Type B pancreatic cell (in vitro differentiated cells): ENCODE results near the gene TBC1D5. TPM values are rescaled to one million over a fixed set of nuclear protein-coding genes. Genes with fewer than 3 reads are reported as not detected.

Source experiments
- DNase-seq: peaks from one replicate; pipeline ENCODE4 v3.0.0; 2021; ENCODE audit warnings: mixed read lengths; ENCODE audit not compliant: unreplicated experiment; ENCODE audit errors: extremely low spot score
- H3K27ac Mint-ChIP-seq: 2 replicates; pipeline ENCODE4 v1.8.0; 2021; ENCODE audit warnings: mild to moderate bottlenecking, mixed read lengths
- H3K27me3 Mint-ChIP-seq: 2 replicates; pipeline ENCODE4 v1.8.0; 2021; ENCODE audit warnings: mixed read lengths
- H3K36me3 Mint-ChIP-seq: 2 replicates; pipeline ENCODE4 v1.8.0; 2021; ENCODE audit warnings: mixed read lengths
- H3K4me1 Mint-ChIP-seq: one replicate; pipeline ENCODE4 v1.8.0; 2021; ENCODE audit warnings: mixed read lengths; ENCODE audit not compliant: unreplicated experiment
- H3K4me3 Mint-ChIP-seq: 2 replicates; pipeline ENCODE4 v1.8.0; 2021; ENCODE audit warnings: mild to moderate bottlenecking, mixed read lengths
- H3K9me3 Mint-ChIP-seq: 2 replicates; pipeline ENCODE4 v1.8.0; 2021; ENCODE audit warnings: mixed read lengths
- total RNA-seq: library from RNA; stranded (reverse); gene quantifications from 2 replicates; pipeline ENCODE4 v1.2.1, GENCODE V29; 2021; ENCODE audit warnings: low replicate concordance
- TF ChIP-seq, protein P1 (sequence below): fragments of 200-600 bp; sonication (generic); conservative IDR thresholded peaks from 2 replicates; pipeline ENCODE4 v1.5.0; 2021; ENCODE audit warnings: antibody characterized with exemption, mild to moderate bottlenecking

Gene TBC1D5
- total RNA-seq, 1 donor from 2014 or later: 48.7 TPM

DNA sequence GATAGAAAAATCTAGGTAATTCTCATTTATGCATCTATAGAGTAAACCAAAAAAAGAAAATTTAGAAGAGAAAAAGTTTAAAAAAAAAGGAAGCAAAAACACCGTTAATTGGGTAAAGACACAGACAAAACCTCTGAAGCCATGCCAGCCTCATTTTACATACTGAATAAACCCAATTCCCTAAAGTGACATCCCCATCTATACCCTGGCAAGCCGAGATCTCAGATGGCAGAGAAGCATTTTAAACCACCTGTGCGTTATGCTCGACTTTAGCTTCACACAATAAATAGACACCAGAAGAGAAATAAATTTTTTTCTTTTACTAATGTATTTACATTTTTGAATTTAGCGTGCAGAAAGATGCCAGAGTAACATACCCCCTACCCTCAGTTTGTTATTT lies 475.6 kb downstream of the TBC1D5 start:
- no peak overlapping the region for H3K4me3 Mint-ChIP-seq
- TF ChIP-seq, protein P1, sequence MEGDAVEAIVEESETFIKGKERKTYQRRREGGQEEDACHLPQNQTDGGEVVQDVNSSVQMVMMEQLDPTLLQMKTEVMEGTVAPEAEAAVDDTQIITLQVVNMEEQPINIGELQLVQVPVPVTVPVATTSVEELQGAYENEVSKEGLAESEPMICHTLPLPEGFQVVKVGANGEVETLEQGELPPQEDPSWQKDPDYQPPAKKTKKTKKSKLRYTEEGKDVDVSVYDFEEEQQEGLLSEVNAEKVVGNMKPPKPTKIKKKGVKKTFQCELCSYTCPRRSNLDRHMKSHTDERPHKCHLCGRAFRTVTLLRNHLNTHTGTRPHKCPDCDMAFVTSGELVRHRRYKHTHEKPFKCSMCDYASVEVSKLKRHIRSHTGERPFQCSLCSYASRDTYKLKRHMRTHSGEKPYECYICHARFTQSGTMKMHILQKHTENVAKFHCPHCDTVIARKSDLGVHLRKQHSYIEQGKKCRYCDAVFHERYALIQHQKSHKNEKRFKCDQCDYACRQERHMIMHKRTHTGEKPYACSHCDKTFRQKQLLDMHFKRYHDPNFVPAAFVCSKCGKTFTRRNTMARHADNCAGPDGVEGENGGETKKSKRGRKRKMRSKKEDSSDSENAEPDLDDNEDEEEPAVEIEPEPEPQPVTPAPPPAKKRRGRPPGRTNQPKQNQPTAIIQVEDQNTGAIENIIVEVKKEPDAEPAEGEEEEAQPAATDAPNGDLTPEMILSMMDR: no peak
- H3K9me3 Mint-ChIP-seq: no peaks in the 10 kb centered on the region
- H3K27me3 Mint-ChIP-seq: no peaks in the 10 kb centered on the region
- no peaks in the 10 kb centered on the region for H3K4me1 Mint-ChIP-seq
- H3K36me3 Mint-ChIP-seq: no peaks in the 10 kb centered on the region
- no peak for DNase-seq
- no peak overlapping the region for H3K27ac Mint-ChIP-seq

DNA sequence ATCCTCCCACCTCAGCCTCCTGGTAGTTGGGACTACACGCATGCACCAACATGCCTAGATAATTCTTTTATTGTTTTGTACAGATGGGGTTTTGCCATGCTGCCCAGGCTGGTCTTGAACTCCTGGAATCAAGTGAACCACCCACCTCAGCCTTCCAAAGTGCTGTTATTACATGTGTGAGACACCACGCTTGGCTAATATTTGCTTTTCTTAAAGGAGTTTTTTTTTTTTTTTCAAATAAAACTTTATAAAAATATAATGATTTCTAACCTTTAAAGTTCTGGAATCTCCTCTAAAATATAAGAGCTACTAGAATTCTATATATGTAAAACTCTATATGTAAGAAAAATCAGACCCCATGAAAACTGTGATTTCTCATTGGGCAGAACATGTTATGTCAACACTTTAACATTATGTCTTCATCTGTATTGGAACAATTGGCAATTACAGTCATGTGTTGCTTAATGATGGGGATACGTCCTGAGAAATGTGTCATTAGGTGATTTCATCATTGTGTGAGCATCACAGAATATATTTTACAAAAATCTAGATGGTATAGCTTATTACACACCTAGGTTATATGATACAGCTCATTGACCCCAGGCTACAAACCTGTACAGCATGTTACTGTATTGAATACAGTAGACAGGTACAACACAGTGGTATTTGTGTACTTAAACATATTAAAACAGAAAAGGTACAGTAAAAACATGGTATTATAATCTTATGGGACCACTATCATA lies 480.6 kb downstream of the TBC1D5 start:
- H3K36me3 Mint-ChIP-seq: peaks cover under 1% of the 10 kb centered on the region
- no peaks in the 10 kb centered on the region for H3K9me3 Mint-ChIP-seq
- no peak overlapping the region for H3K4me3 Mint-ChIP-seq
- no peak for DNase-seq
- H3K4me1 Mint-ChIP-seq: no peaks in the 10 kb centered on the region
- TF ChIP-seq, protein P1: no peak
- no peak overlapping the region for H3K27ac Mint-ChIP-seq
- H3K27me3 Mint-ChIP-seq: no peaks in the 10 kb centered on the region

DNA sequence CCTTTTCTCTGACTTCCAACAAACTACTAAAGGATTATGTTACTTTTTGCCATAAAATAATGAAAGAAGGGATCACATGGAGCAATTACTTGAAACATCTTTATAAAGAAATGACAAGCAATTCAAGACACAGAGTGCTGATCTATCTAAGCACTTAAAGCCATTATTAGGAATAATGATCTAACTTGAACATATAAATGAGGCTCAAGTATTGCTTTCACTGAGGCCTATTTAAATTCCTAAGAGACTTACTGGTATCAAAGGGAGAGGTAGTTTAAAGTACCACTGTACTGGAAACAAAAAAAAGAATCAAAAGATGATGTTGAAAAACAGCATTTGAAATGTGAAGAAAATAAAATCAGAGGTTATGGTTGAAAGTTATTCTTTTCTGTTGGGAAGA lies 482.2 kb downstream of the TBC1D5 start:
- peaks cover 5% of the 10 kb centered on the region for H3K36me3 Mint-ChIP-seq
- no peaks in the 10 kb centered on the region for H3K9me3 Mint-ChIP-seq
- H3K27ac Mint-ChIP-seq: no peak overlapping the region
- no peak overlapping the region for H3K4me3 Mint-ChIP-seq
- H3K4me1 Mint-ChIP-seq: no peaks in the 10 kb centered on the region
- TF ChIP-seq, protein P1: no peak
- DNase-seq: no peak
- no peaks in the 10 kb centered on the region for H3K27me3 Mint-ChIP-seq

DNA sequence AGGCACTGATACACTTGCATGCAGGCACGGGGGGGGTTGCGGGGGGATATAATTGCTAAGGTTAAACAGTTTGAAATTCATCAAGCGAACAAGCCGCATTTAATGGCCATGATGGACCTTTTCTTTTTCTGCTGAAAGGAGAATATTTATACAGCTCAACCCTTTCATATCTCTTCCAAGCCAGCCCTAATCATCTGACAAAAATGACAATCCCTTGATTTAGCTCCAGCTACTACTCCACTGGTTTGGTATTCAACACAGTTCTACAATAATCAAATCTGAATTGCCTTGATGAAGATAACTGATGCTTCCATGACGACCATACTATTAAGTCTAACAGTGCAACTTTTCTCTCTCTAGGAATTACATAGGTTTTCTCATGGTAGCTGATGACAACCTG lies 482.7 kb downstream of the TBC1D5 start:
- no peaks in the 10 kb centered on the region for H3K27me3 Mint-ChIP-seq
- H3K36me3 Mint-ChIP-seq: peaks cover 5% of the 10 kb centered on the region
- TF ChIP-seq, protein P1: no peak
- H3K4me3 Mint-ChIP-seq: no peak overlapping the region
- no peak for DNase-seq
- H3K27ac Mint-ChIP-seq: no peak overlapping the region
- no peaks in the 10 kb centered on the region for H3K9me3 Mint-ChIP-seq
- no peaks in the 10 kb centered on the region for H3K4me1 Mint-ChIP-seq

DNA sequence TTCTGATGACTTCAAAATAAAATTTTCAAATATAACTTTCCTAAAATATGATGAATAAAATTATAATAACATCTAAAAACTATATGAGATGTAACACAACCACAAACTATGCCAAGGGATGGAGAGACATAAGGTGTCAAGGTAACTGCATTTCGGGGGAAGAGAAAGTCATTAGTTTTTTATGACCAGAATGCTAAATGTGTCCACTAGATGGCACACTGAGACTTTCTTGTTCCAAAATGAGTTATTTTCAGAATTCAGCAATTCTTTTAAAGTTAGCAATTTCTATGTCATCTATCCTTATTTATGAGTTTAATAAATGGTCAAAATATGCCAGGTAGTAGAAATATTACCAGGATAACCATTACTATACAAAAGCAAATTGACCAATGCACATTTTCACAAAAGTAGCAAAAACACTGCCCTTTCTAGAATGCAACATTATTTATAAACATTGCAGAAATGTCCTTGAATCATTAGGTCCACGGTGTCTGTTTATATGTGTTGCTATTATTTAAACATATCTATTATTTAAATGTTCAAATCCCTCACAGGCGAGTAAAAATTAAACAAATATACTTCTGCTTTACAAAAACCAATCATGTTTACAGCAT lies 483.5 kb downstream of the TBC1D5 start:
- Mint-ChIP-seq H3K27me3 (no peaks in the 10 kb centered on the region), H3K9me3 (no peaks in the 10 kb centered on the region), H3K4me1 (no peaks in the 10 kb centered on the region), H3K4me3 (no peak overlapping the region), H3K27ac (no peak overlapping the region), H3K36me3 (peaks cover 5% of the 10 kb centered on the region)
- DNase-seq: no peak
- TF ChIP-seq, protein P1: peak; percentile 93
